ENCODE data around the gene GAB2.
"Not testable (repeated sequence)": the region's sequence is repeated elsewhere in the genome, so short reads cannot be mapped to it uniquely, and the experiment has no call there.

The GAB2 gene

DNA sequence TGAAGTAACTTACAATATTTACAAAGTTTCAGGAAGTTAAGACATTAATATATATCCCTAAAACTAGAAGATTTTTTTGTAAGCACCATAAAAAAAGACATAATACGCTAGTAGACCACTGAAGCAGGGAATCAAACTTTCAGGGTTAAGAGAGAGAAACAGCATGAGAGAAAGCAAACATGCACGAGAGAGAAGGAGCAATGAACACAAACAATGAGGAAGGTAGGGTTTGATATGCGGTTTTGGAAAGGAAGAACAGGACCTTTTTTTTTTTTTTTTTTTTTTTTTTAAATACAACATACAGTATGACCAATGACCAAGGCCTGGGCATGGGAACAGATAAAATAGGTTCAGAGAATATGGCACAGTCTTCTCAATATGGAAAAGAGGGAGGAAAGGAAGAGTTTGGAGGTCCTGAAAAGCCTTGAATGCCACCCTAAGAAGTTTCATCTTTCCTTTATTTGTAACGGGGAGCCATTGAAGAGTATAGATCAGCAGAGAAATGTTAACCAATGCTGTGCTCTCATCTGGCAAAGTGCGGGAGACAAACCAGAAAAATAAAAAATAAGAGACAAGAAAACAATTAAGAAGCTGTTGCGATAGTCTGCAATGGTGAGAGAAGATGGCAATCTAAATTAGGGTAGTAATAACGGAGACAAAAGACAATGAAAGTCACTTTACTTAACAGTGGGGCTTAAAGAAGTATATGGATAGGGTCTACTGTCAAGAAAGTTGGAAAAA is 127.9 kb downstream of the GAB2 start:
- in situ Hi-C loops (cut with MboI; ENCODE audit: low sequenced_read_pairs), result no loop called here

GRCh38 chr11:78284260-78284659 is 133.4 kb downstream of the GAB2 start:
- in situ Hi-C loops (cut with MboI; ENCODE audit: low sequenced_read_pairs), result no loop called here

- in situ Hi-C loops (cut with MboI; ENCODE audit: low sequenced_read_pairs), result no loop called here
Measured at GRCh38 chr11:78282821-78283220, 134.8 kb downstream of the GAB2 start.

- in situ Hi-C loops (cut with MboI; ENCODE audit: low sequenced_read_pairs), result no loop called here
Measured at GRCh38 chr11:78281511-78281910, 136.1 kb downstream of the GAB2 start.

- in situ Hi-C loops (cut with MboI; ENCODE audit: low sequenced_read_pairs), result no loop called here
Measured at GRCh38 chr11:78277314-78277994, 140.2 kb downstream of the GAB2 start.

DNA sequence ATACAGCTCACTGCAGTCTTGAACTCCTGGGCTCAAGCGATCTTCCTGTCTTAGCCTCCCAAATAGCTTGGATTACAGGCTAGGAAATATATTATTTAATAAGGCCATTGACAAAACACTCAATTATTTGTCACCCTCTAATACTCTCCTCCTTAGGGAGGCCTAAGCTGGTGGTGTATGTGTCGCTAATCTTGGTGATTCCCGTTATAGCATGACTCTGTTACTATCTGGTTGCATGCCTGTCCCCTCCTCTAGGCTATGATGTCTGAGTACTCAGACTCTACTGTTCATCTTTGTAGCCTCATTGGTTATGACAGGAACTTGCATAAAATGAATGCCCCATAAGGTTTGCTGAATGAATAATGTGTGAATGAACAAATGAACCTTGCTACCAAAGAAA is 141.3 kb downstream of the GAB2 start:
- in situ Hi-C loops (cut with MboI; ENCODE audit: low sequenced_read_pairs), result no loop called here

DNA sequence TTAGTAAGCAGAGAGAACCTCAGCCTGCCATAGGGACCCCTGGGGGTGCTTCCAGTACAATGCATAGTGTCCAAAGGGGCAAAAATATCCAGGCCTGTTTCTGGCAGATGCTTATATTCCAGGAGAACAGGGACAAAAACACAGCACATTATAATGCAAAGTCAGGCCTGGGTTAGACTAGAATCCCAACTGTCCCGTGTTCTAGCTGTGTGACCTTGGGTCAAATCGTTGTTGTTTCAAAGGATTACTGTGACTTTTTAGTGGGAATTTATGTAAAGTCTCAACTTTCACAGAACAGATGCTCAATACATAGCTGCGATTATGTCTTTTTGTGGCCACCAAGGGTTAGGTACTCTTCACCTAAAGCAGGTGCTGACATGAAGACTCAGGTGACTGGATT is 142.9 kb downstream of the GAB2 start:
- in situ Hi-C loops (cut with MboI; ENCODE audit: low sequenced_read_pairs), result no loop called here

DNA sequence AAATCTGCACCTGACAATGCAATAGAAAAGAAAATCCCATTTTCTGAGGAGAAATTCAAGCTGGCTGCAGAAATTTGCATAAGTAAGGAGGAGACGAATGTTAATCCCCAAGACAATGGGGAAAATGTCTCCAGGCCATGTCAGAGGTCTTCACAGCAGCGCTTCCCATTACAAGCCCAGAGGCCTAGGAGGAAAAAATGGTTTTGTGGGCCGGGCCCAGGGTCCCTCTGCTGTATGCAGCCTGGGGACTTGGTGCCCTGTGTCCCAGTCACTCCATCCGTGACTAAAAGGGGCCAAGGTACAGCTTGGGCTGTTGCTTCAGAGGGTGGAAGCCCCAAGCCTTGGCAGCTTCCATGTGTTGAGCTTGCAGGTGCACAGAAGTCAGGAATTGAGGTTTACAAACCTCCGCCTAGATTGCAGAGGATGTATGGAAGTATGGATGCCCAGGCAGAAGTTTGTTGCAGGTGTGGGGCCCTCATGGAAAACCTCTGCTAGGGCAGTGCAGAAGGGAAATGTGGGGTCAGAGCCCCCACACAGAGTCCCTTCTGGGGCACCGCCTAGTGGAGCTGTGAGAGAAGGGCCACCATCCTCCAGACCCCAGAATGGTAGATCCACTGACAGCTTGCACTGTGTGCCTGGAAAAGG is 144.9 kb downstream of the GAB2 start:
- in situ Hi-C loops (cut with MboI; ENCODE audit: low sequenced_read_pairs), result not testable (repeated sequence)

GRCh38 chr11:78271801-78272200 is 145.8 kb downstream of the GAB2 start:
- in situ Hi-C loops (cut with MboI; ENCODE audit: low sequenced_read_pairs), result not testable (repeated sequence)

DNA sequence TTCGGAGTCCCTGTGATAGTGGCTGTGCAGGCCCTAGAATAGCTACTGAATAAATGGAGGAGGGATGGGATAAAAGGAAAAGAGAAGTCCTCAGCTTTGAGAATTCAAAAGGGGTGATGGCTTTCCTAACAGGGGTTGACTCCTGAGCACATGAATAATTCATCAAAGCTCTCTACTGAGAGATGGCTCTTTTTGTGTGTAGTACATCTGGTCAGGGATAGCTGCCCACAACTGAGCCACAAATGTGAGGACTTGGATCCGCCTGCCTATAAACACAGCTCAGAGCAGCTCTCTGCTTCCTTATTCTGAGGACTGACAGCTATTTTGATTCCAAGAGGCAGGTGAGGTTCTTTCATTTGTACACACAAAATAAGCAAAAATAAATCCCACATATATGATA is 146.6 kb downstream of the GAB2 start:
- in situ Hi-C loops (cut with MboI; ENCODE audit: low sequenced_read_pairs), result no loop called here

DNA sequence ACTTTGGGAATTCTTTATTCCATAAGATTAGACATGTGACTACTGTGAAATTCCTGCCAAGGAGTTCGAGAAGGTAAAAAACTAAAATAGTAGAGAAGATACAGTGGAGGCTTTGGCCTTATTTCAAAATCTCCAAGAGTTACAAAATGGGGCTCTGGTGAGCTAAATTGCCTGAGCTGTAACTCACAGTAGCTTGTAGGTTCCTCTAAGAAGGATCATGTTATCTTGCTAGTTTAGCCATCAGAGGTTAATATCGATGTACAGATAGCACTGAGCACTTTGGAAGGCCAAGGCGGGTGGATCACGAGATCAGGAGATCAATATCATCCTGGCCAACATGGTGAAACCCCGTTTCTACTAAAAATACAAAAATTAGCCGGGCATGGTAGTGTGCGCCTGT is 147.8 kb downstream of the GAB2 start:
- in situ Hi-C loops (cut with MboI; ENCODE audit: low sequenced_read_pairs), result no loop called here

- in situ Hi-C loops (cut with MboI; ENCODE audit: low sequenced_read_pairs), result no loop called here
Measured at GRCh38 chr11:78268591-78269410, 148.8 kb downstream of the GAB2 start.

- in situ Hi-C loops (cut with MboI; ENCODE audit: low sequenced_read_pairs), result no loop called here
Measured at GRCh38 chr11:78266451-78266850, 151.2 kb downstream of the GAB2 start.

DNA sequence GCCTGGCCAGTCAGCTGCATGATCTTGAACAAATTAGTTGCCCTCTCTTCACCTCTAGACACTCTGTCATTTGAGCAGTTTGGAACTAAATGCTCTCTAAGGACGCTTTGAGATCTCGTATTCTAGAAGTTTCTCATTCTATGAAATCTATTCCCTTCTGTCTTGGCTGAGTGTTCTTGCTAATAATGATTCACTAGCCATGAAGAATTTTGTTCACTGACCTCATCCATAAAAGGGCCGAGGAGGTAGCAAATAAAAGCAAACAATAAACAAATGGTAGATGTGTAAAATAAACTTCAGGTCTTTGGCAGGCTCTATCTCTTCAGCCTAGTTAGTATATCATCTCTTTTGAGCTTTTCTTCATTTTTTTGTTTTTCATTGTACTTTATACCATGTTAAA is 152.3 kb downstream of the GAB2 start:
- in situ Hi-C loops (cut with MboI; ENCODE audit: low sequenced_read_pairs), result no loop called here

GRCh38 chr11:78262691-78263090 is 154.9 kb downstream of the GAB2 start:
- in situ Hi-C loops (cut with MboI; ENCODE audit: low sequenced_read_pairs), result no loop called here

DNA sequence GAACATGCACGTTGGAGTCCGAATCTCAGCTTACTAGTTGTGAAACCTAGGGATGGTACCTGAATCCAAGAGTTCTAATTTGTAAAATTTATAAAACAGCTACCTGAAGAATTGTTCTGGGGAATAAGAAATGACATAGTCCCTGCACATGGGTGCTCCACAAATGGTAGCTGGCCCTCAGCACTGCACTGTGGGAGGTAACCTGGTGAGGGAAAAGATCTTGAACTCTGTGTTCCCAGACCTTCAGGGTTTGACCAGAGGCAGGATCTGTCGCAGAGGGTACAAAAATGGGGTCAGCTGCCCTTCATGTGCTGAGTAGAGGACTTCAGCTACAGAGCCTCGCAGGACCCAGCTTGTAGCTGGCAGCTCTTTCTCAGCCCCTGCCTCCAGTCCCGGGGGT is 155.4 kb downstream of the GAB2 start:
- in situ Hi-C loops (cut with MboI; ENCODE audit: low sequenced_read_pairs), result no loop called here

DNA sequence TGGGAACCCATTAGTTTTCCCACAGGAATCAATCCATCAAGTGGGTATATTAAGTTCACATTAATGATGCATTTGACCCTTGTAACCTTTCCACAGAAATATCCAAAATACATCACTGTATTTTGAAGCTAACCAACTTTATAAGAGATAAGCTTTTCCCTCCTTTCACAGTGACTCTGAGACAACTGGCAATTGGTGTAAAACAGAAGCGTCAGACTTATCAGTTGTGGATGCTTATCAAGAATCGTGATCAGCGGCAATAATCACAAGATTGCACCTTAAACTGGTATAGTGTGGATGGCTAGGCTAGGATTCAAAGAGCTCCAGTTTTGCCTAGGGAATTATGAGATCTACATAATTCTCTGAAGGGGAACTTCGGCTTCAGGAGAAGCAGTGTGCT is 155.8 kb downstream of the GAB2 start:
- in situ Hi-C loops (cut with MboI; ENCODE audit: low sequenced_read_pairs), result no loop called here

DNA sequence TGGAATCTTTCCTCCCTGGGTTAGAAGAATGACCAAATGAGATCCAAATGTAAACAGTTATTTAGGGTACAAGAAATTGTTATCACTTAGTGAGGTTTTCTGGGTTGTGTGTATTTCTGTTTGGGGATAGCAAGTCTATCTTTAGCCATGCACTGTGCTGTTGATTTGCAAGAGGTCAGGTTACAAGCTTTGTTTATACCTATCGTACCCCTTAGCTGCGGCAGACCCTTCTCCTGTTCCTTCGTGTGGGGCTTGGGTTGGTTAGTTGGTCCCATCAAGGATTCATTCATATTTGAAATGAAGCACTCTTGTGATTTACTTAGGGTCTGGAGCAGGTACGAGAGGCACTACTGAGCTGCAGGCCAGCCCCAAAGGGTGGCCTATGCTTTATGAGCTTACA is 156.3 kb downstream of the GAB2 start:
- in situ Hi-C loops (cut with MboI; ENCODE audit: low sequenced_read_pairs), result no loop called here

DNA sequence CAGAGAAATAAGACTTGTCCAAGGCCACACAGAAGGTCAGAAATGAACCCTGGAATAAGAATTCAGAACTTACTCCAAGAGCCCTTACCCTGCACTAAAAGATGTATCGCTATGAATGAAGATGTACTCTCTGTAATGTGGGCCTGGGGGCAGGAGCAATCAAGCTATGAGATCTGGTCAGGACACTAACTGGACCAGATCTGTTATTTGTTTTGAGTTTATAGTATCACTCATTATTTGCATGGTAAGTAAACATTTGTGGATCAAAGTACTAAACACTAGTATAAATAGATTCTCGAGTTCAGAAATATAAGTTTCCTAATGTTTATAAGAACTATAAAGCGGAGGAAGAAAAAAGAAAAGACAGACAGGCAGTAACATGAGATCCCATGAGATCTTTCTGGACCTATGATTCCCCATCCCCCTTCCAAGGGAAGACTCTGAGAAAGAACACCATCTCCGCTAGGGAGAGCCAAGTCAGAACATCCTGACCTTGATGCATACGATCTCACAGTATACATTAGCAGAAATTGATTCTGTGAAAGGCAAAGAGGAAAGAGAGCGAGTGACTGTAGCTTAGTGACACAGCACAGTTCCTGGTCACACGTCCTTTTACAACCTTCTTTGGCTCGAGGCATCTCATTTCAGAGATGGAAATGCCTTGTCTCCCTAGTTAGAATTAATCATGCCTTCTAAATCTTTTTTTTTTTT is 157.7 kb downstream of the GAB2 start:
- in situ Hi-C loops (cut with MboI; ENCODE audit: low sequenced_read_pairs), result no loop called here

DNA sequence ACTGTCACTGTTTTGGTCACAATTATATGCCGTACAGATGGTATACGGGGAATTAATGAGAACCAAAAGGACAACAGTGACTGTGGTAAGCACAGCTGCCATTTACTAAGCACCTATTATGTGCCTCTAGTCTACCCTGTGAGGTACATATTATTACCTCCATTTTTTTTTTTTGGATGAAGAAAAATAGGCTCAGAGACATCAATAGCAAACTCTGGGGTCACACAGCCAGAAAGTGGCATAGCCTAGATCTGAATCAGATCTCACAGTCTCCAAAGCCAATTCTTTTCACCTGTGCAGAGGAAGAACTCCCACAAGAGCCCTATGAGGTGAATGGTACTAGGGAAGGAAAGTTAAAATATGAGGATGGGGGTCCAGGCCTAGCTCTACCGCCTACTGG is 160.0 kb downstream of the GAB2 start:
- in situ Hi-C loops (cut with MboI; ENCODE audit: low sequenced_read_pairs), result no loop called here

- in situ Hi-C loops (cut with MboI; ENCODE audit: low sequenced_read_pairs), result no loop called here
Measured at GRCh38 chr11:78256962-78257361, 160.7 kb downstream of the GAB2 start.
